BLaER1 treated with 17β-estradiol and CSF1 and Interleukin-3, amounts not matched to agents 10 nM and 100 nM (cell line): Measurements from ENCODE around the gene FUT2.
"Not testable (repeated sequence)": the region's sequence is repeated elsewhere in the genome, so short reads cannot be mapped to it uniquely, and the experiment has no call there.

Source experiments
- H3K27ac ChIP-seq, 11 experiments: shearing (Covaris generic); formaldehyde crosslinking; 2 replicates each; pipeline ENCODE4 v1.8.1; 2022
- H3K27me3 ChIP-seq, 11 experiments: shearing (Covaris generic); formaldehyde crosslinking; 2 replicates each; pipeline ENCODE4 v1.8.1; 2022
- H3K36me3 ChIP-seq, 11 experiments: shearing (Covaris generic); formaldehyde crosslinking; 2 replicates each; pipeline ENCODE4 v1.8.1; 2022
- H3K4me1 ChIP-seq, 10 experiments: shearing (Covaris generic); formaldehyde crosslinking; 2 replicates each; pipeline ENCODE4 v1.8.1; 2022
- H3K4me2 ChIP-seq, 11 experiments: shearing (Covaris generic); formaldehyde crosslinking; 2 replicates each; pipeline ENCODE4 v1.8.1; 2022
- H3K4me3 ChIP-seq, 10 experiments: shearing (Covaris generic); formaldehyde crosslinking; 2 replicates each; pipeline ENCODE4 v1.8.1; 2022
- H3K9ac ChIP-seq, 11 experiments: shearing (Covaris generic); formaldehyde crosslinking; 2 replicates each; pipeline ENCODE4 v1.8.1; 2022
- H3K9me3 ChIP-seq, 11 experiments: shearing (Covaris generic); formaldehyde crosslinking; replicated peaks in 1 of 11; 2 replicates each; pipeline ENCODE4 v1.8.1; 2022
- H4K20me1 ChIP-seq, 11 experiments: shearing (Covaris generic); formaldehyde crosslinking; 2 replicates each; pipeline ENCODE4 v1.8.1; 2022
- Cebpa-rat ChIP-seq, 11 experiments: shearing (Covaris generic); IDR thresholded peaks; 2 replicates each; pipeline ENCODE4 v1.8.1; 2022

The FUT2 gene

GRCh38 chr19:48685583-48685982, 10.2 kb upstream of the FUT2 start:
- Histone ChIP-seq H3K27me3 (no peaks in the 10 kb centered on the region), H4K20me1 (no peaks in the 10 kb centered on the region; a peak in 1 of 22 replicates), H3K9me3 (peaks cover 0 to 3% (median 0%) of the 10 kb centered on the region in 11 experiments; a peak in 1 of 22 replicates), H3K9ac (no peak overlapping the region), H3K4me3 (no peak overlapping the region), H3K4me1 (peaks cover 27 to 92% (median 76%) of the 10 kb centered on the region in 10 experiments), H3K27ac (0 out of 22 replicates have a peak overlapping the region, but pooled peaks of 1 of the 11 experiments have one; percentile 18), H3K4me2 (peak overlapping the region in 9 of 11 experiments; percentile 18 to 66 (median 38); a peak in 16 of 22 replicates), H3K36me3 (no peaks in the 10 kb centered on the region)
- TF ChIP-seq Cebpa-rat (IDR thresholded peaks at IDR 0.05): no peak

- Histone ChIP-seq H3K4me1 (peaks cover 21 to 90% (median 71%) of the 10 kb centered on the region in 10 experiments), H3K9me3 (peaks cover 0 to 3% (median 0%) of the 10 kb centered on the region in 11 experiments; a peak in 1 of 22 replicates), H4K20me1 (no peaks in the 10 kb centered on the region), H3K27ac (no peak overlapping the region), H3K4me3 (no peak overlapping the region), H3K9ac (no peak overlapping the region), H3K4me2 (peak overlapping the region in 9 of 11 experiments; percentile 18 to 66 (median 38); a peak in 15 of 22 replicates), H3K36me3 (no peaks in the 10 kb centered on the region), H3K27me3 (no peaks in the 10 kb centered on the region)
- TF ChIP-seq Cebpa-rat (IDR thresholded peaks at IDR 0.05): no peak
Observed at GRCh38 chr19:48686088-48686487, 9.7 kb upstream of the FUT2 start.

GRCh38 chr19:48686637-48687036, 9.1 kb upstream of the FUT2 start:
- H4K20me1 ChIP-seq, H3K9me3 ChIP-seq, H3K9ac ChIP-seq, H3K4me3 ChIP-seq, H3K36me3 ChIP-seq, H3K27me3 ChIP-seq: not testable (repeated sequence)
- peak overlapping the region in 9 of 11 experiments; percentile 20 to 66 (median 38); a peak in 10 of 22 replicates for H3K4me2 ChIP-seq
- H3K27ac ChIP-seq: peak overlapping the region in 2 of 11 experiments; percentile 2 to 9; a peak in 1 of 22 replicates
- H3K4me1 ChIP-seq: peaks cover 16 to 85% (median 66%) of the 10 kb centered on the region in 10 experiments

GRCh38 chr19:48687776-48688175, 8.0 kb upstream of the FUT2 start:
- no peak for TF ChIP-seq Cebpa-rat (IDR thresholded peaks at IDR 0.05)
- H3K4me3 ChIP-seq: no peak overlapping the region
- H3K27ac ChIP-seq: no peak overlapping the region
- no peaks in the 10 kb centered on the region for H3K36me3 ChIP-seq
- no peak overlapping the region for H3K9ac ChIP-seq
- H4K20me1 ChIP-seq: no peaks in the 10 kb centered on the region
- H3K4me2 ChIP-seq: peak overlapping the region in 8 of 11 experiments; percentile 29 to 66 (median 42); a peak in 7 of 22 replicates
- H3K27me3 ChIP-seq: no peaks in the 10 kb centered on the region
- peaks cover 0 to 3% (median 0%) of the 10 kb centered on the region in 11 experiments; a peak in 1 of 22 replicates for H3K9me3 ChIP-seq
- H3K4me1 ChIP-seq: peaks cover 9 to 73% (median 54%) of the 10 kb centered on the region in 10 experiments; a peak in 19 of 20 replicates

GRCh38 chr19:48689449-48689848, 6.3 kb upstream of the FUT2 start:
- Histone ChIP-seq H3K4me2 (peak overlapping the region in 7 of 11 experiments; percentile 4 to 73 (median 41); a peak in 10 of 22 replicates), H3K9me3 (peaks cover 0 to 3% (median 0%) of the 10 kb centered on the region in 11 experiments; a peak in 1 of 22 replicates), H3K27ac (peak overlapping the region in 2 of 11 experiments; percentile 23 to 31; a peak in 1 of 22 replicates), H3K27me3 (no peaks in the 10 kb centered on the region), H4K20me1 (no peaks in the 10 kb centered on the region), H3K36me3 (no peaks in the 10 kb centered on the region), H3K4me3 (no peak overlapping the region), H3K9ac (peak overlapping the region in 2 of 11 experiments; percentile 15 to 49; a peak in 4 of 22 replicates), H3K4me1 (peaks cover 0 to 61% (median 44%) of the 10 kb centered on the region in 10 experiments; a peak in 18 of 20 replicates)
- no peak for TF ChIP-seq Cebpa-rat (IDR thresholded peaks at IDR 0.05)

GRCh38 chr19:48693629-48694028, 2.1 kb upstream of the FUT2 start:
- H3K36me3 ChIP-seq, H3K27me3 ChIP-seq, H3K4me2 ChIP-seq, H4K20me1 ChIP-seq, H3K9ac ChIP-seq, H3K4me3 ChIP-seq, H3K9me3 ChIP-seq, H3K27ac ChIP-seq: not testable (repeated sequence)
- TF ChIP-seq Cebpa-rat (IDR thresholded peaks at IDR 0.05): peak in 5 of 11 experiments; percentile 18 to 77 (median 43); a peak in 6 of 22 replicates
- H3K4me1 ChIP-seq: peaks cover 29 to 59% (median 52%) of the 10 kb centered on the region in 10 experiments

GRCh38 chr19:48696353-48697010, 711 bp downstream of the FUT2 start:
- TF ChIP-seq Cebpa-rat (IDR thresholded peaks at IDR 0.05): no peak
- Histone ChIP-seq H4K20me1 (no peaks in the 10 kb centered on the region), H3K4me1 (peaks cover 29 to 38% (median 34%) of the 10 kb centered on the region in 10 experiments), H3K4me3 (peak overlapping the region; percentile 39 to 68 (median 54)), H3K36me3 (peaks cover 0 to 10% (median 3%) of the 10 kb centered on the region in 11 experiments; a peak in 10 of 22 replicates), H3K9me3 (no peaks in the 10 kb centered on the region), H3K9ac (peak overlapping the region; percentile 46 to 79 (median 72)), H3K27ac (peak overlapping the region in 10 of 11 experiments; percentile 49 to 80 (median 68); a peak in 20 of 22 replicates), H3K4me2 (peak overlapping the region; percentile 84 to 98 (median 96)), H3K27me3 (peaks cover 0 to 3% (median 0%) of the 10 kb centered on the region in 11 experiments; a peak in 1 of 22 replicates)

- H3K4me1 ChIP-seq: peaks cover 29 to 38% (median 34%) of the 10 kb centered on the region in 10 experiments
- H3K27ac ChIP-seq: peak overlapping the region in 9 of 11 experiments; percentile 27 to 76 (median 47); a peak in 18 of 22 replicates
- peak overlapping the region in 8 of 11 experiments; percentile 6 to 49 (median 25); a peak in 12 of 22 replicates for H3K9ac ChIP-seq
- H3K27me3 ChIP-seq: peaks cover 0 to 3% (median 0%) of the 10 kb centered on the region in 11 experiments; a peak in 1 of 22 replicates
- H3K4me2 ChIP-seq: peak overlapping the region; percentile 84 to 98 (median 96)
- H3K36me3 ChIP-seq: peaks cover 5 to 19% (median 11%) of the 10 kb centered on the region in 11 experiments; a peak in 13 of 22 replicates
- TF ChIP-seq Cebpa-rat (IDR thresholded peaks at IDR 0.05): no peak
- no peaks in the 10 kb centered on the region for H3K9me3 ChIP-seq
- H4K20me1 ChIP-seq: no peaks in the 10 kb centered on the region
- H3K4me3 ChIP-seq: no peak overlapping the region
Observed at GRCh38 chr19:48698046-48698445, 2.3 kb downstream of the FUT2 start.

- H4K20me1 ChIP-seq: no peaks in the 10 kb centered on the region
- H3K27me3 ChIP-seq: no peaks in the 10 kb centered on the region
- H3K9ac ChIP-seq: no peak overlapping the region
- H3K4me2 ChIP-seq: no peak overlapping the region
- H3K36me3 ChIP-seq: peaks cover 18 to 55% (median 35%) of the 10 kb centered on the region in 11 experiments; a peak in 18 of 22 replicates
- H3K27ac ChIP-seq: no peak overlapping the region
- peaks cover 0 to 7% (median 0%) of the 10 kb centered on the region in 11 experiments; a peak in 6 of 22 replicates for H3K9me3 ChIP-seq
- peaks cover 7 to 14% (median 10%) of the 10 kb centered on the region in 10 experiments for H3K4me1 ChIP-seq
- no peak for TF ChIP-seq Cebpa-rat (IDR thresholded peaks at IDR 0.05)
- no peak overlapping the region for H3K4me3 ChIP-seq
Observed at GRCh38 chr19:48702701-48703100, 6.9 kb downstream of the FUT2 start.
